SH-SY5Y (cell line): Measurements from ENCODE around the gene LLGL2.

Experiments
- GATA2 ChIP-seq: IDR thresholded peaks from 2 replicates; pipeline ENCODE4 v1.6.1; 2011; ENCODE audit warnings: mild to moderate bottlenecking, low read depth, low read length
- GATA3 ChIP-seq: IDR thresholded peaks from 2 replicates; pipeline ENCODE4 v1.6.1; 2011; ENCODE audit warnings: low read depth, mild to moderate bottlenecking, low read length, moderate library complexity

DNA sequence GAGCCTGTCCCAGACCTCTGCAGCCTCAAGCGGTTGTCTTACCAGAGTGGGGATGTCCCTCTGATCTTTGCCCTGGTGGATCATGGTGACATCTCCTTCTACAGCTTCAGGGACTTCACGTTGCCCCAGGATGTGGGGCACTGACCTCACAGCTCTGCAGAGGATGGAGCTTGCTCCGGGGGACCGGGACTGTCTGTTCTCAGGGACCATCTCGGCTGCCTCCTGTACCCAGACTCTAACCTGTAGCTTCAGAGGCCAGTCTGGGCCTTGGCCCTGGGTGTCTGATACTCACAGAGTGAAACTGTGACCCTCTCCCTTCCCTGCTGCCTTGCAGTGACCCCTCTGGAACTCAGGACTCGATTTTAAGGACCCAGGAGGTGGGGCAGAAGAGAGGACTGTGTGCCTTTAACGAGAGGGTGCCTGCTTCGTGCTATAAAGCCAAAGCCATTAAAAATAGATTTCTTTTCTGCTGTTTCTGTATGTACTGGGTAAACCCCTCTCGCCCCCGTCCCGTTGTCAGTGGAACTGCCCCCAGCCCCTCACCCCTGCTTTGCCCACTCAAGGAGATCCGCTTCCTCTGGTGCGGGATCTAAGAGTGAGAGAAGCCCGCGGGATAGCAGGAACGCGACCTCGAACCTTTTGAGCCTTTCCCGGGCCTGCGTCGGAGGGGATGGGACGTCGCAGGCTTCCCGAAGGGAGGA is 1.1 kb upstream of the LLGL2 start:
- TF ChIP-seq GATA2 = no peak
- TF ChIP-seq GATA3 = no peak
